Tibial nerve (tissue), 4 donors: Measurements from ENCODE around the gene TAF4. TPM values are rescaled to one million over a fixed set of nuclear protein-coding genes. Genes with fewer than 3 reads are reported as not detected.
"Not testable (repeated sequence)": the region's sequence is repeated elsewhere in the genome, so short reads cannot be mapped to it uniquely, and the experiment has no call there.

Source experiments
- DNase-seq, 2 donors: peaks; one replicate each; pipeline ENCODE4 v3.0.0-alpha.2; 2019; ENCODE audit warnings: low spot score in 2 of 2
- H3K27ac ChIP-seq, 4 donors: fragments of 200-600 bp; sonication (generic) in 3 of 4; one replicate each; pipeline ENCODE4 v1.5.1; 2017 to 2019; ENCODE audit warnings: mild to moderate bottlenecking in 1 of 4
- H3K27me3 ChIP-seq, 2 donors: fragments of 200-600 bp; sonication (generic) in 1 of 2; one replicate each; pipeline versions ENCODE4 v1.5.1 to v1.6.0; 2017 to 2019
- H3K36me3 ChIP-seq, 3 donors: fragments of 200-600 bp; sonication (generic); one replicate each; pipeline ENCODE4 v1.5.1; 2018 to 2019
- H3K4me1 ChIP-seq, 4 donors: fragments of 200-600 bp; sonication (generic) in 3 of 4; one replicate each; pipeline ENCODE4 v1.5.1; 2017 to 2019
- H3K4me3 ChIP-seq, 4 donors: fragments of 200-600 bp; sonication (generic) in 3 of 4; one replicate each; pipeline ENCODE4 v1.5.1; 2017 to 2019; ENCODE audit warnings: mild to moderate bottlenecking in 1 of 4, moderate library complexity in 1 of 4
- H3K9me3 ChIP-seq, 4 donors: fragments of 200-600 bp; sonication (generic) in 3 of 4; one replicate each; pipeline ENCODE4 v1.5.1; 2017 to 2019
- CTCF ChIP-seq, 5 experiments: fragments of 200-600 bp in 3 of 5; fragments of 450-650 bp in 2 of 5; sonication (generic) in 3 of 5; IDR thresholded peaks; one replicate each; pipeline ENCODE4 v1.5.1; 2016 to 2019; ENCODE audit warnings: antibody characterized with exemption in 5 of 5, mild to moderate bottlenecking in 3 of 5, moderate library complexity in 2 of 5
- EP300 ChIP-seq, 2 donors: sonication (generic); formaldehyde crosslinking; IDR thresholded peaks; one replicate each; pipeline ENCODE4 v1.6.1; 2017; ENCODE audit warnings: antibody characterized with exemption in 2 of 2, mild to moderate bottlenecking in 1 of 2
- POLR2A ChIP-seq, 2 donors: fragments of 450-650 bp; IDR thresholded peaks; one replicate each; pipeline ENCODE4 v1.6.1; 2017; ENCODE audit warnings: antibody characterized with exemption in 2 of 2, mild to moderate bottlenecking in 2 of 2, moderate library complexity in 2 of 2
- WGBS, 2 donors: methylation state at CpG; one replicate each; pipeline ENCODE4 v1.1.5; 2018; 5-methylcytosine and 5-hydroxymethylcytosine counted together
- total RNA-seq, 4 donors: library from RNA; depleted of rRNA; stranded (reverse); fragments of >200 nt; gene quantifications; one replicate each; pipeline ENCODE4 v1.1.0, GENCODE V29; 2016

TAF4 gene
- total RNA-seq, 4 donors from 2014 or later = 11.2 to 50.4 (median 14.8) TPM

- H3K4me3 ChIP-seq = no peak overlapping the region
- no peak for DNase-seq
- no peaks in the 10 kb centered on the region for H3K27me3 ChIP-seq
- WGBS, 2 donors = 87 to 96% methylated on average over 9 to 14 of the region's 14 CpGs
- H3K9me3 ChIP-seq = no peaks in the 10 kb centered on the region
- no peaks in the 10 kb centered on the region for H3K4me1 ChIP-seq
- no peak overlapping the region for H3K27ac ChIP-seq
- peaks cover 0 to 58% (median 14%) of the 10 kb centered on the region in 3 donors for H3K36me3 ChIP-seq
- TF ChIP-seq POLR2A (IDR thresholded peaks at IDR 0.05) = no peak
- no peak for TF ChIP-seq CTCF (IDR thresholded peaks at IDR 0.05)
- no peak for TF ChIP-seq EP300 (IDR thresholded peaks at IDR 0.05)
These were observed 91.4 kb downstream of the TAF4 start for GRCh38 chr20:61974357-61974665.

- 94 to 96% methylated on average over 24 to 25 of the region's 25 CpGs for WGBS, 2 donors
- no peak for DNase-seq
- H3K9me3 ChIP-seq = no peaks in the 10 kb centered on the region
- peaks cover 0 to 52% (median 14%) of the 10 kb centered on the region in 3 donors for H3K36me3 ChIP-seq
- H3K4me1 ChIP-seq = no peaks in the 10 kb centered on the region
- H3K4me3 ChIP-seq = no peak overlapping the region
- no peaks in the 10 kb centered on the region for H3K27me3 ChIP-seq
- no peak overlapping the region for H3K27ac ChIP-seq
- no peak for TF ChIP-seq CTCF (IDR thresholded peaks at IDR 0.05)
- no peak for TF ChIP-seq POLR2A (IDR thresholded peaks at IDR 0.05)
- TF ChIP-seq EP300 (IDR thresholded peaks at IDR 0.05) = no peak
These were observed 91.9 kb downstream of the TAF4 start for GRCh38 chr20:61973515-61974356.

GRCh38 chr20:61972636-61973508 lies 92.8 kb downstream of the TAF4 start:
- 92 to 93% methylated on average over 27 of the region's 27 CpGs for WGBS, 2 donors
- TF ChIP-seq CTCF (IDR thresholded peaks at IDR 0.05) (no peak), EP300 (IDR thresholded peaks at IDR 0.05) (no peak), POLR2A (IDR thresholded peaks at IDR 0.05) (no peak)
- Histone ChIP-seq H3K27ac (no peak overlapping the region), H3K27me3 (no peaks in the 10 kb centered on the region), H3K4me1 (no peaks in the 10 kb centered on the region), H3K9me3 (no peaks in the 10 kb centered on the region), H3K4me3 (no peak overlapping the region), H3K36me3 (peaks cover 0 to 52% (median 14%) of the 10 kb centered on the region in 3 donors)
- DNase-seq = no peak

GRCh38 chr20:61971595-61971994 lies 94.1 kb downstream of the TAF4 start:
- not testable (repeated sequence) for H3K9me3 ChIP-seq, DNase-seq, H3K27me3 ChIP-seq, H3K4me1 ChIP-seq, H3K27ac ChIP-seq, H3K4me3 ChIP-seq
- 97 to 98% methylated on average over 13 of the region's 13 CpGs for WGBS, 2 donors
- H3K36me3 ChIP-seq = peaks cover 0 to 41% (median 14%) of the 10 kb centered on the region in 3 donors

- peaks cover 0 to 6% (median 0%) of the 10 kb centered on the region in 4 donors for H3K4me1 ChIP-seq
- no peaks in the 10 kb centered on the region for H3K9me3 ChIP-seq
- WGBS, 2 donors = 39 to 65% methylated on average over 14 of the region's 14 CpGs
- no peak overlapping the region for H3K27ac ChIP-seq
- no peak for DNase-seq
- peaks cover 0 to 16% of the 10 kb centered on the region in 2 donors for H3K27me3 ChIP-seq
- TF ChIP-seq POLR2A (IDR thresholded peaks at IDR 0.05) = no peak
- no peak for TF ChIP-seq EP300 (IDR thresholded peaks at IDR 0.05)
- no peak for TF ChIP-seq CTCF (IDR thresholded peaks at IDR 0.05)
- no peak overlapping the region for H3K4me3 ChIP-seq
- H3K36me3 ChIP-seq = peaks cover 0 to 33% (median 14%) of the 10 kb centered on the region in 3 donors
These were observed 95.3 kb downstream of the TAF4 start for GRCh38 chr20:61970357-61970756.
